ENCODE results near the gene SDCCAG8.

The SDCCAG8 gene

GRCh38 chr1:243407284-243408018 is 151.6 kb downstream of the SDCCAG8 start:
- no peak overlapping the region for H3K27ac ChIP-seq (ENCODE audit: low read length)
- H3K79me2 ChIP-seq (ENCODE audit: low read length), result no peaks in the 10 kb centered on the region
- no peak overlapping the region for H3K4me2 ChIP-seq (ENCODE audit: low read length)
- no peaks in the 10 kb centered on the region for H4K20me1 ChIP-seq (ENCODE audit: insufficient read depth, low read length)
- no peak for TF ChIP-seq EZH2phosphoT487 (IDR thresholded peaks at IDR 0.05; ENCODE audit: low read depth)
- no peak for TF ChIP-seq CTCF (IDR thresholded peaks at IDR 0.05; ENCODE audit: low read depth, low read length)
- peaks cover 7% of the 10 kb centered on the region for H3K4me1 ChIP-seq (ENCODE audit: low read length)
- no peaks in the 10 kb centered on the region for H3K9me3 ChIP-seq (ENCODE audit: insufficient read depth, low read length)
- H3K9ac ChIP-seq (ENCODE audit: low read length), result no peak overlapping the region
- H3K36me3 ChIP-seq (replicated peaks; ENCODE audit: low read depth, low read length), result no peaks in the 10 kb centered on the region
- no peak overlapping the region for H2AFZ ChIP-seq (ENCODE audit: low read depth, low read length)
- no peaks in the 10 kb centered on the region for H3K27me3 ChIP-seq (ENCODE audit: low read depth, low read length)
- no peak overlapping the region for H3K4me3 ChIP-seq (ENCODE audit: low read length)

GRCh38 chr1:243408479-243408878 is 152.6 kb downstream of the SDCCAG8 start:
- Histone ChIP-seq H3K9me3 (ENCODE audit: insufficient read depth, low read length) (no peaks in the 10 kb centered on the region), H3K4me3 (ENCODE audit: low read length) (no peak overlapping the region), H2AFZ (ENCODE audit: low read depth, low read length) (no peak overlapping the region), H3K4me2 (ENCODE audit: low read length) (no peak overlapping the region), H3K27me3 (ENCODE audit: low read depth, low read length) (no peaks in the 10 kb centered on the region), H3K36me3 (replicated peaks; ENCODE audit: low read depth, low read length) (no peaks in the 10 kb centered on the region), H3K27ac (ENCODE audit: low read length) (no peak overlapping the region), H3K9ac (ENCODE audit: low read length) (no peak overlapping the region), H3K79me2 (ENCODE audit: low read length) (no peaks in the 10 kb centered on the region), H3K4me1 (ENCODE audit: low read length) (peaks cover 15% of the 10 kb centered on the region), H4K20me1 (ENCODE audit: insufficient read depth, low read length) (no peaks in the 10 kb centered on the region)
- no peak for TF ChIP-seq CTCF (IDR thresholded peaks at IDR 0.05; ENCODE audit: low read depth, low read length)
- no peak for TF ChIP-seq EZH2phosphoT487 (IDR thresholded peaks at IDR 0.05; ENCODE audit: low read depth)

- no peaks in the 10 kb centered on the region for H3K79me2 ChIP-seq (ENCODE audit: low read length)
- H3K4me1 ChIP-seq (ENCODE audit: low read length), result peaks cover 23% of the 10 kb centered on the region
- no peak overlapping the region for H3K4me2 ChIP-seq (ENCODE audit: low read length)
- H3K36me3 ChIP-seq (replicated peaks; ENCODE audit: low read depth, low read length), result no peaks in the 10 kb centered on the region
- H2AFZ ChIP-seq (ENCODE audit: low read depth, low read length), result no peak overlapping the region
- no peaks in the 10 kb centered on the region for H4K20me1 ChIP-seq (ENCODE audit: insufficient read depth, low read length)
- H3K9me3 ChIP-seq (ENCODE audit: insufficient read depth, low read length), result no peaks in the 10 kb centered on the region
- no peak overlapping the region for H3K27ac ChIP-seq (ENCODE audit: low read length)
- TF ChIP-seq CTCF (IDR thresholded peaks at IDR 0.05; ENCODE audit: low read depth, low read length), result peak; percentile 64
- no peak for TF ChIP-seq EZH2phosphoT487 (IDR thresholded peaks at IDR 0.05; ENCODE audit: low read depth)
- no peaks in the 10 kb centered on the region for H3K27me3 ChIP-seq (ENCODE audit: low read depth, low read length)
- H3K4me3 ChIP-seq (ENCODE audit: low read length), result no peak overlapping the region
- no peak overlapping the region for H3K9ac ChIP-seq (ENCODE audit: low read length)
These were observed 153.4 kb downstream of the SDCCAG8 start for GRCh38 chr1:243409284-243409683.

- TF ChIP-seq CTCF (IDR thresholded peaks at IDR 0.05; ENCODE audit: low read depth, low read length) (no peak), EZH2phosphoT487 (IDR thresholded peaks at IDR 0.05; ENCODE audit: low read depth) (no peak)
- Histone ChIP-seq H2AFZ (ENCODE audit: low read depth, low read length) (no peak overlapping the region), H3K27ac (ENCODE audit: low read length) (no peak overlapping the region), H3K36me3 (replicated peaks; ENCODE audit: low read depth, low read length) (no peaks in the 10 kb centered on the region), H3K4me1 (ENCODE audit: low read length) (peaks cover 33% of the 10 kb centered on the region), H3K79me2 (ENCODE audit: low read length) (no peaks in the 10 kb centered on the region), H3K4me2 (ENCODE audit: low read length) (no peak overlapping the region), H3K27me3 (ENCODE audit: low read depth, low read length) (no peaks in the 10 kb centered on the region), H3K9ac (ENCODE audit: low read length) (no peak overlapping the region), H3K9me3 (ENCODE audit: insufficient read depth, low read length) (no peaks in the 10 kb centered on the region), H4K20me1 (ENCODE audit: insufficient read depth, low read length) (no peaks in the 10 kb centered on the region), H3K4me3 (ENCODE audit: low read length) (no peak overlapping the region)
These were observed 155.6 kb downstream of the SDCCAG8 start for GRCh38 chr1:243411472-243411871.
